ENCODE measurements around the gene TMEM37. TPM values are rescaled to one million over a fixed set of nuclear protein-coding genes. Genes with fewer than 3 reads are reported as not detected.

TMEM37 gene
- total RNA-seq, 1 donor from 2014 or later = 11.4 TPM

- no peak for DNase-seq (ENCODE audit: low read depth)
Observed at GRCh38 chr2:119419065-119419464, 12.6 kb upstream of the TMEM37 start.

- no peak for DNase-seq (ENCODE audit: low read depth)
Observed at GRCh38 chr2:119419803-119420508, 11.7 kb upstream of the TMEM37 start.

- DNase-seq (ENCODE audit: low read depth) = no peak
Observed at GRCh38 chr2:119421304-119421703, 10.3 kb upstream of the TMEM37 start.

- no peak for DNase-seq (ENCODE audit: low read depth)
Observed at GRCh38 chr2:119421741-119422140, 9.9 kb upstream of the TMEM37 start.

GRCh38 chr2:119422360-119423107 is 9.1 kb upstream of the TMEM37 start:
- DNase-seq (ENCODE audit: low read depth) = no peak

- DNase-seq (ENCODE audit: low read depth) = no peak
Observed at GRCh38 chr2:119423108-119423444, 8.6 kb upstream of the TMEM37 start.

- no peak for DNase-seq (ENCODE audit: low read depth)
Observed at GRCh38 chr2:119423811-119424210, 7.8 kb upstream of the TMEM37 start.

GRCh38 chr2:119424284-119425118 is 7.2 kb upstream of the TMEM37 start:
- no peak for DNase-seq (ENCODE audit: low read depth)

GRCh38 chr2:119425119-119425405 is 6.6 kb upstream of the TMEM37 start:
- no peak for DNase-seq (ENCODE audit: low read depth)

GRCh38 chr2:119425620-119426395 is 5.8 kb upstream of the TMEM37 start:
- DNase-seq (ENCODE audit: low read depth) = peak; percentile 91

GRCh38 chr2:119426396-119426675 is 5.3 kb upstream of the TMEM37 start:
- DNase-seq (ENCODE audit: low read depth) = no peak

- DNase-seq (ENCODE audit: low read depth) = peak; percentile 86
Observed at GRCh38 chr2:119426801-119427395, 4.8 kb upstream of the TMEM37 start.

- no peak for DNase-seq (ENCODE audit: low read depth)
Observed at GRCh38 chr2:119427756-119428155, 3.9 kb upstream of the TMEM37 start.

GRCh38 chr2:119428488-119429224 is 3.0 kb upstream of the TMEM37 start:
- DNase-seq (ENCODE audit: low read depth) = no peak

GRCh38 chr2:119429225-119429981 is 2.3 kb upstream of the TMEM37 start:
- DNase-seq (ENCODE audit: low read depth) = peak; percentile 89

- no peak for DNase-seq (ENCODE audit: low read depth)
Observed at GRCh38 chr2:119430023-119430498, 1.6 kb upstream of the TMEM37 start.

GRCh38 chr2:119431976-119432850 is 559 bp downstream of the TMEM37 start:
- peak; percentile 25 for DNase-seq (ENCODE audit: low read depth)

GRCh38 chr2:119432851-119433522 is 1.3 kb downstream of the TMEM37 start:
- no peak for DNase-seq (ENCODE audit: low read depth)

Measured in renal cortical epithelial cell (primary cell).